Breast epithelium (tissue), 4 donors: ENCODE results near the gene PPM1L. TPM values are rescaled to one million over a fixed set of nuclear protein-coding genes. Genes with fewer than 3 reads are reported as not detected.

ENCODE experiments used
- DNase-seq, 2 donors: peaks; one replicate each; pipeline ENCODE4 v3.0.0-alpha.2; 2019; ENCODE audit warnings: low spot score in 2 of 2
- H3K27ac ChIP-seq, 2 donors: fragments of 200-600 bp; sonication (generic) in 1 of 2; one replicate each; pipeline ENCODE4 v1.5.1; 2016 to 2019; ENCODE audit warnings: mild to moderate bottlenecking in 1 of 2
- H3K27me3 ChIP-seq, 2 donors: fragments of 200-600 bp; sonication (generic) in 1 of 2; one replicate each; pipeline versions ENCODE4 v1.5.1 to v1.6.0; 2017 to 2019; ENCODE audit warnings: control low read depth in 1 of 2, mild to moderate bottlenecking in 1 of 2
- H3K36me3 ChIP-seq: fragments of 200-600 bp; one replicate; pipeline ENCODE4 v1.5.1; 2019
- H3K4me1 ChIP-seq, 2 donors: fragments of 200-600 bp; sonication (generic); one replicate each; pipeline ENCODE4 v1.5.1; 2016 to 2019; ENCODE audit warnings: control low read depth in 1 of 2
- H3K4me3 ChIP-seq, 3 donors: fragments of 200-600 bp; sonication (generic); 1 replicate in 2 of 3; 2 replicates in 1 of 3; pipeline ENCODE4 v1.5.1; 2016 to 2019; ENCODE audit warnings: mild to moderate bottlenecking in 3 of 3, moderate library complexity in 2 of 3
- H3K9me3 ChIP-seq, 2 donors: fragments of 200-600 bp; sonication (generic) in 1 of 2; one replicate each; pipeline ENCODE4 v1.5.1; 2016 to 2019; ENCODE audit warnings: control low read depth in 1 of 2
- POLR2A ChIP-seq: fragments of 450-650 bp; IDR thresholded peaks from one replicate; pipeline ENCODE4 v1.6.1; 2016; ENCODE audit warnings: antibody characterized with exemption, mild to moderate bottlenecking, moderate library complexity
- POLR2AphosphoS5 ChIP-seq, 3 donors: sonication (generic); formaldehyde crosslinking; IDR thresholded peaks; one replicate each; pipeline ENCODE4 v1.6.1; 2017; ENCODE audit warnings: antibody characterized with exemption in 3 of 3
- intact Hi-C: fragments of 100-400 bp; cut with DNase I; formaldehyde crosslinking; loops from one replicate; pipeline ENCODE4 v1.15.1; 2023; ENCODE audit warnings: low total_unique reads
- total RNA-seq, 3 donors: library from RNA; depleted of rRNA; stranded (reverse); fragments of >200 nt; gene quantifications; one replicate each; pipeline ENCODE4 v1.1.0, GENCODE V29; 2016
- TF ChIP-seq, protein P1 (sequence below), 3 donors: fragments of 450-650 bp; IDR thresholded peaks; one replicate each; pipeline ENCODE4 v1.5.1; 2016 to 2017; ENCODE audit warnings: antibody characterized with exemption in 3 of 3, mild to moderate bottlenecking in 3 of 3, moderate library complexity in 3 of 3

The PPM1L gene
- total RNA-seq, 3 donors from 2014 or later, result 12.8 to 136 (median 24.6) TPM

DNA sequence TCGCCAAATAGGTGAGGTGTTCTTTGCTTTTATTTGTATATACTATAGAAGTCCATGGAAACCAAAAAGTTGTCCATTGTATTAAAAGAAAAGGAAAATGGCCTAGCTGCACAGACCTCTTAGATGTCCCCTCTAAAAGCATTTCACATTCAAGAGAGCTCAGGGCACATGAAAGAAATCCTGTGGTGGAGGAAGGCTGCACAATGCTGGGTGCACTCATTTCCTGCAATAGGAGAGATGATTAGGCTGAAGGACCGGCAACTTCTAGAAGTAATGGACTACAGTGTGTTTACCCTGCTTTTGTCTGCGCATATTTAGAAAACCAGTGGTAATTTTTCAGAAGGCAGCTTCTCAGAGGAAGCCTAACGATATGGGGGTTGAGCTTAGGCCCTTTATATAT, 25.4 kb downstream of the PPM1L start:
- intact Hi-C loops, result no loop called here
- H3K27ac ChIP-seq, result no peak overlapping the region

GRCh38 chr3:160781863-160782262, 25.8 kb downstream of the PPM1L start:
- H3K27me3 ChIP-seq, result no peaks in the 10 kb centered on the region
- no peaks in the 10 kb centered on the region for H3K9me3 ChIP-seq
- no peaks in the 10 kb centered on the region for H3K4me1 ChIP-seq
- H3K36me3 ChIP-seq, result no peaks in the 10 kb centered on the region
- TF ChIP-seq, protein P1, sequence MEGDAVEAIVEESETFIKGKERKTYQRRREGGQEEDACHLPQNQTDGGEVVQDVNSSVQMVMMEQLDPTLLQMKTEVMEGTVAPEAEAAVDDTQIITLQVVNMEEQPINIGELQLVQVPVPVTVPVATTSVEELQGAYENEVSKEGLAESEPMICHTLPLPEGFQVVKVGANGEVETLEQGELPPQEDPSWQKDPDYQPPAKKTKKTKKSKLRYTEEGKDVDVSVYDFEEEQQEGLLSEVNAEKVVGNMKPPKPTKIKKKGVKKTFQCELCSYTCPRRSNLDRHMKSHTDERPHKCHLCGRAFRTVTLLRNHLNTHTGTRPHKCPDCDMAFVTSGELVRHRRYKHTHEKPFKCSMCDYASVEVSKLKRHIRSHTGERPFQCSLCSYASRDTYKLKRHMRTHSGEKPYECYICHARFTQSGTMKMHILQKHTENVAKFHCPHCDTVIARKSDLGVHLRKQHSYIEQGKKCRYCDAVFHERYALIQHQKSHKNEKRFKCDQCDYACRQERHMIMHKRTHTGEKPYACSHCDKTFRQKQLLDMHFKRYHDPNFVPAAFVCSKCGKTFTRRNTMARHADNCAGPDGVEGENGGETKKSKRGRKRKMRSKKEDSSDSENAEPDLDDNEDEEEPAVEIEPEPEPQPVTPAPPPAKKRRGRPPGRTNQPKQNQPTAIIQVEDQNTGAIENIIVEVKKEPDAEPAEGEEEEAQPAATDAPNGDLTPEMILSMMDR (IDR thresholded peaks at IDR 0.05), result no peak
- TF ChIP-seq POLR2AphosphoS5 (IDR thresholded peaks at IDR 0.05), result no peak
- no peak for TF ChIP-seq POLR2A
- DNase-seq, result no peak
- H3K27ac ChIP-seq, result no peak overlapping the region
- H3K4me3 ChIP-seq, result no peak overlapping the region
- intact Hi-C loops, result no loop called here

More for the DNA sequence above, 25.4 kb downstream of the PPM1L start:
- Histone ChIP-seq H3K4me1 (no peaks in the 10 kb centered on the region), H3K36me3 (no peaks in the 10 kb centered on the region), H3K4me3 (no peak overlapping the region), H3K27me3 (no peaks in the 10 kb centered on the region), H3K9me3 (no peaks in the 10 kb centered on the region)
- no peak for DNase-seq
- TF ChIP-seq POLR2AphosphoS5 (IDR thresholded peaks at IDR 0.05) (no peak), POLR2A (no peak)
- TF ChIP-seq, protein P1 (IDR thresholded peaks at IDR 0.05), result no peak

DNA sequence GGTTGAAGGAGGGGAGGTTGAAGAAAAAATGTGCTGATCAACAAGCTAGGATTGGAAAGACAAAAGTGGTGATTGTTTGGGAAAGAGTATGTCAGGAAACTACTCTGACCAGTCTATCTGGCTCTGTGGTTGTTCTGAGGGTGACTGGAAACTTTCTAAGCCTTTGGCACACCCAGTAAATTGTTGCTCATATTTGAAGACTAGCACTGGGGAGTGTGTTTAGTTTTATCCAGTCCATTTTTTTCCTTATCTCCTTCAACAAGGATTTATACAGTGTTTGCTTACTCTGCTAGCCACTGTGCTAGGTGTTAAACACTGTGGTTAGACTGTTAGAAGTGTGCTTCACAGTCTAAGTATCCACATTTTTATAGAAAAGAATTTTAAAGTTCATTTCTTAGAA, 28.8 kb downstream of the PPM1L start:
- no peaks in the 10 kb centered on the region for H3K27me3 ChIP-seq
- no peaks in the 10 kb centered on the region for H3K36me3 ChIP-seq
- DNase-seq, result no peak
- intact Hi-C loops, result loop anchor here (2.0 kb wide), 1 partner anchor 78 kb away; no protein-coding TSS in a partner anchor
- H3K4me3 ChIP-seq, result no peak overlapping the region
- H3K27ac ChIP-seq, result peak overlapping the region; percentile 64 to 75
- H3K4me1 ChIP-seq, result no peaks in the 10 kb centered on the region
- TF ChIP-seq, protein P1 (IDR thresholded peaks at IDR 0.05), result no peak
- TF ChIP-seq POLR2AphosphoS5 (IDR thresholded peaks at IDR 0.05) (peak in 1 of 3 donors; percentile 41), POLR2A (no peak)
- H3K9me3 ChIP-seq, result peaks cover 0 to 13% of the 10 kb centered on the region in 2 donors

DNA sequence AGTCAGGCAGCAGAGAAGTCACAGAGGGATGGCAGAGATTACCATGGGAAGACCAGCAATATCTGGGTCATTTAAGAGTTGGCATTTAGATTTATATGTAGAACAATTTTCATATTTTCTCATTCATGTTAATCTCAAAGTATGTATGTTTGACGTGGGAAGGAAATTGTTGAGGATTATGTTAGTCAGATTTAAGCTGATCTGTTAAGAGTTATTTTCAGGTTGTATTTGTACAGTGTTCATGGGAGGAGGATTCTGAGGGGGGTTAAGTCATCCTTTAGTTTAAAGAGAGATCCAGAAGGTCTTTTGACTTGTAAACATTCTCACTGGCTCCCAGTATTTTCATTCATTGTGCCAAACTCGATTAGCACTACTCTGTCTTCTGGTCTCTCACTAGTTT, 34.7 kb downstream of the PPM1L start:
- DNase-seq, result no peak
- Histone ChIP-seq H3K27ac (no peak overlapping the region), H3K9me3 (peaks cover 0 to 13% of the 10 kb centered on the region in 2 donors), H3K27me3 (no peaks in the 10 kb centered on the region), H3K4me1 (no peaks in the 10 kb centered on the region), H3K4me3 (no peak overlapping the region), H3K36me3 (no peaks in the 10 kb centered on the region)
- intact Hi-C loops, result no loop called here
- no peak for TF ChIP-seq POLR2A
- TF ChIP-seq, protein P1 (IDR thresholded peaks at IDR 0.05), result no peak

GRCh38 chr3:160792540-160792939, 36.5 kb downstream of the PPM1L start:
- intact Hi-C loops, result no loop called here
- H3K9me3 ChIP-seq, result peaks cover 0 to 8% of the 10 kb centered on the region in 2 donors
- no peak for DNase-seq
- H3K27me3 ChIP-seq, result no peaks in the 10 kb centered on the region
- TF ChIP-seq, protein P1 (IDR thresholded peaks at IDR 0.05), result no peak
- TF ChIP-seq POLR2AphosphoS5 (IDR thresholded peaks at IDR 0.05) (no peak), POLR2A (no peak)
- H3K4me3 ChIP-seq, result no peak overlapping the region
- no peaks in the 10 kb centered on the region for H3K36me3 ChIP-seq
- no peak overlapping the region for H3K27ac ChIP-seq
- no peaks in the 10 kb centered on the region for H3K4me1 ChIP-seq
